WTC11 (cell line): ENCODE data around the gene SRD5A2. TPM values are rescaled to one million over a fixed set of nuclear protein-coding genes. Genes with fewer than 3 reads are reported as not detected.

Experiments
- ATAC-seq: fragments of 200-7000 bp; cut with Tn5 transposase; 2 replicates; pipeline ENCODE4 v1.10.0; 2021; ENCODE audit warnings: mild to moderate bottlenecking, moderate library complexity
- CTCF ChIA-PET: fragments of 300-600 bp; sonication (Branson Sonifier 250); formaldehyde crosslinking; loops from one replicate; lab custom pipeline; 2021; ENCODE audit warnings: antibody characterized with exemption; lab: Charles Lee
- POLR2A ChIA-PET: fragments of 350-600 bp; sonication (Branson Sonifier 250); formaldehyde crosslinking; loops from one replicate; lab custom pipeline; 2021; ENCODE audit warnings: antibody characterized with exemption; lab: Charles Lee
- DNase-seq: peaks from one replicate; pipeline ENCODE4 v3.0.0; 2021; ENCODE audit warnings: low spot score
- H3K27ac Mint-ChIP-seq: 2 replicates; pipeline ENCODE4 v1.8.0; 2021; ENCODE audit warnings: mixed read lengths
- H3K27me3 Mint-ChIP-seq: 2 replicates; pipeline ENCODE4 v1.8.0; 2021; ENCODE audit warnings: low read depth, mild to moderate bottlenecking, moderate library complexity, mixed read lengths
- H3K36me3 Mint-ChIP-seq: 2 replicates; pipeline ENCODE4 v1.8.0; 2021; ENCODE audit warnings: mixed read lengths
- H3K4me1 Mint-ChIP-seq: 2 replicates; pipeline ENCODE4 v1.8.0; 2022; ENCODE audit warnings: mixed read lengths
- H3K4me3 Mint-ChIP-seq: 2 replicates; pipeline ENCODE4 v1.8.0; 2021; ENCODE audit warnings: mild to moderate bottlenecking, moderate library complexity, mixed read lengths
- H3K9me3 Mint-ChIP-seq: 2 replicates; pipeline ENCODE4 v1.8.0; 2021; ENCODE audit warnings: mixed read lengths
- ATF3 ChIP-seq: sonication (generic); formaldehyde crosslinking; conservative IDR thresholded peaks from 2 replicates; pipeline ENCODE4 v1.8.1; 2022; ENCODE audit warnings: mild to moderate bottlenecking, missing genetic modification reagents
- CBFB ChIP-seq: sonication (generic); formaldehyde crosslinking; IDR thresholded peaks from 2 replicates; pipeline ENCODE4 v1.8.1; 2022; ENCODE audit warnings: mild to moderate bottlenecking, low read depth, missing genetic modification reagents
- CREB1 ChIP-seq: sonication (generic); formaldehyde crosslinking; IDR thresholded peaks from 2 replicates; pipeline ENCODE4 v1.8.0; 2023; ENCODE audit warnings: mild to moderate bottlenecking, missing genetic modification reagents
- CREM ChIP-seq: sonication (generic); formaldehyde crosslinking; IDR thresholded peaks from 2 replicates; pipeline ENCODE4 v1.8.1; 2022; ENCODE audit warnings: mild to moderate bottlenecking, missing genetic modification reagents, moderate library complexity
- E2F5 ChIP-seq: sonication (generic); formaldehyde crosslinking; IDR thresholded peaks from 2 replicates; pipeline ENCODE4 v1.8.1; 2022; ENCODE audit warnings: mild to moderate bottlenecking, moderate library complexity, missing genetic modification reagents
- EMX1 ChIP-seq: fragments of 250-450 bp; sonication (Bioruptor Pico); IDR thresholded peaks from 2 replicates; pipeline ENCODE4 v1.8.0; 2021; ENCODE audit warnings: mild to moderate bottlenecking
- FOXP1 ChIP-seq: sonication (generic); formaldehyde crosslinking; IDR thresholded peaks from 2 replicates; pipeline ENCODE4 v1.8.0; 2022; ENCODE audit warnings: missing genetic modification reagents, mild to moderate bottlenecking, moderate library complexity, borderline replicate concordance
- GABPB1 ChIP-seq: sonication (generic); formaldehyde crosslinking; IDR thresholded peaks from 2 replicates; pipeline ENCODE4 v1.8.1; 2023; ENCODE audit warnings: mild to moderate bottlenecking, missing genetic modification reagents
- GTF2I ChIP-seq: fragments of 250-450 bp; sonication (Bioruptor Pico); conservative IDR thresholded peaks from 2 replicates; pipeline ENCODE4 v1.4.0; 2021; ENCODE audit warnings: mild to moderate bottlenecking
- IRF2 ChIP-seq: sonication (generic); formaldehyde crosslinking; IDR thresholded peaks from 2 replicates; pipeline ENCODE4 v1.8.0; 2022; ENCODE audit warnings: low read depth, missing genetic modification reagents, borderline replicate concordance
- JUN ChIP-seq: sonication (generic); formaldehyde crosslinking; IDR thresholded peaks from 2 replicates; pipeline ENCODE4 v1.8.0; 2023; ENCODE audit warnings: mild to moderate bottlenecking, missing genetic modification reagents
- MXD4 ChIP-seq: fragments of 250-450 bp; sonication (Bioruptor Pico); IDR thresholded peaks from 2 replicates; pipeline ENCODE4 v1.8.0; 2021; ENCODE audit warnings: mild to moderate bottlenecking, moderate library complexity, borderline replicate concordance
- NFE2L1 ChIP-seq: sonication (generic); formaldehyde crosslinking; IDR thresholded peaks from 2 replicates; pipeline ENCODE4 v1.8.1; 2023; ENCODE audit warnings: missing genetic modification reagents
- PRRX2 ChIP-seq: fragments of 250-450 bp; sonication (Bioruptor Pico); IDR thresholded peaks from 2 replicates; pipeline ENCODE4 v1.8.0; 2021; ENCODE audit warnings: mild to moderate bottlenecking
- STAT6 ChIP-seq: sonication (generic); formaldehyde crosslinking; conservative IDR thresholded peaks from 2 replicates; pipeline ENCODE4 v1.8.1; 2023; ENCODE audit warnings: mild to moderate bottlenecking, low read depth, missing genetic modification reagents, moderate library complexity
- TCF7 ChIP-seq: sonication (generic); formaldehyde crosslinking; IDR thresholded peaks from 2 replicates; pipeline ENCODE4 v1.8.0; 2022; ENCODE audit warnings: mild to moderate bottlenecking, low read depth, missing genetic modification reagents, moderate library complexity
- USF2 ChIP-seq: sonication (generic); formaldehyde crosslinking; IDR thresholded peaks from 2 replicates; pipeline ENCODE4 v1.8.1; 2023; ENCODE audit warnings: mild to moderate bottlenecking, missing genetic modification reagents, moderate library complexity
- ZMAT4 ChIP-seq: fragments of 250-450 bp; sonication (Bioruptor Pico); IDR thresholded peaks from 2 replicates; pipeline ENCODE4 v1.9.0; 2021; ENCODE audit warnings: mild to moderate bottlenecking
- ZNF219 ChIP-seq: sonication (generic); formaldehyde crosslinking; IDR thresholded peaks from 2 replicates; pipeline ENCODE4 v1.8.0; 2023; ENCODE audit warnings: missing genetic modification reagents, mild to moderate bottlenecking, borderline replicate concordance
- ZNF416 ChIP-seq: fragments of 250-450 bp; sonication (Bioruptor Pico); IDR thresholded peaks from 2 replicates; pipeline ENCODE4 v1.9.0; 2021; ENCODE audit warnings: mild to moderate bottlenecking, inconsistent platforms
- ZNF423 ChIP-seq: fragments of 250-450 bp; sonication (Bioruptor Pico); IDR thresholded peaks from 2 replicates; pipeline ENCODE4 v2.1.2; 2022; ENCODE audit warnings: mild to moderate bottlenecking, moderate library complexity
- total RNA-seq: library from RNA; stranded (reverse); gene quantifications from 3 replicates; pipeline ENCODE4 v1.2.3, GENCODE V29; 2021
- TF ChIP-seq, protein P1 (sequence below): sonication (generic); formaldehyde crosslinking; IDR thresholded peaks from 2 replicates; pipeline ENCODE4 v1.8.1; 2023; ENCODE audit warnings: mild to moderate bottlenecking, missing genetic modification reagents
- TF ChIP-seq, protein P2 (sequence below): sonication (generic); formaldehyde crosslinking; IDR thresholded peaks from 2 replicates; pipeline ENCODE4 v1.8.0; 2022; ENCODE audit warnings: mild to moderate bottlenecking, missing genetic modification reagents
- TF ChIP-seq, protein P3 (sequence below): fragments of 250-450 bp; sonication (Bioruptor Pico); IDR thresholded peaks from 2 replicates; pipeline ENCODE4 v1.9.0; 2021; ENCODE audit warnings: moderate library complexity, mild to moderate bottlenecking, inconsistent platforms, borderline replicate concordance

Gene SRD5A2
- total RNA-seq, 1 experiment from 2014 or later: 0.07 TPM

DNA sequence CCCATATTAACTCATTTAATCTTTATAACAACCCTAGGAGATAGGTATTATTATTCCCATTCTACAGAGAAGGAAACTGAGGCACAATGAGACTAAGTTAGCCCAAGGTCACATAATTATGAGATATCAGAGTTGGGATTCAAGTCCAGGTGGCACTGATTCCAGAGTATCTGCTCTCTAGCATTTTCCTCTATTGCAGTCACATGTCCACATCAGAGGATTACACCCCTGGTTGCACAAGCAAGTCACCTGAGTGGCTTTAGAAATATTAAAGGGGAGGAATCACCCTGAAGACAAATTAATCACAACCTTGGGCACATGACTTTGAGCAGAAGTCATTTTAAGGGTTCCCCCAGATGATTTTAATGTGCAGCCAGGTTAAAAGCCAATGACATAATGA lies 23.8 kb downstream of the SRD5A2 start:
- TF ChIP-seq GABPB1 (CRISPR knock-in tag): no peak
- TF ChIP-seq ZNF416 (CRISPR knock-in tag): no peak
- no peak for TF ChIP-seq JUN (CRISPR knock-in tag)
- TF ChIP-seq, protein P1, sequence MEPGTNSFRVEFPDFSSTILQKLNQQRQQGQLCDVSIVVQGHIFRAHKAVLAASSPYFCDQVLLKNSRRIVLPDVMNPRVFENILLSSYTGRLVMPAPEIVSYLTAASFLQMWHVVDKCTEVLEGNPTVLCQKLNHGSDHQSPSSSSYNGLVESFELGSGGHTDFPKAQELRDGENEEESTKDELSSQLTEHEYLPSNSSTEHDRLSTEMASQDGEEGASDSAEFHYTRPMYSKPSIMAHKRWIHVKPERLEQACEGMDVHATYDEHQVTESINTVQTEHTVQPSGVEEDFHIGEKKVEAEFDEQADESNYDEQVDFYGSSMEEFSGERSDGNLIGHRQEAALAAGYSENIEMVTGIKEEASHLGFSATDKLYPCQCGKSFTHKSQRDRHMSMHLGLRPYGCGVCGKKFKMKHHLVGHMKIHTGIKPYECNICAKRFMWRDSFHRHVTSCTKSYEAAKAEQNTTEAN (CRISPR knock-in tag): no peak
- no peak for TF ChIP-seq PRRX2
- TF ChIP-seq ZNF219 (CRISPR knock-in tag): no peak
- no peak for TF ChIP-seq CBFB
- TF ChIP-seq GTF2I (CRISPR knock-in tag): no peak
- no peak for TF ChIP-seq MXD4 (CRISPR knock-in tag)
- no peak for TF ChIP-seq USF2 (CRISPR knock-in tag)
- no peak for TF ChIP-seq ATF3
- no peak for TF ChIP-seq FOXP1
- peaks cover 44% of the 10 kb centered on the region for H3K9me3 Mint-ChIP-seq
- CTCF ChIA-PET: no interaction called here
- ATAC-seq: no peak
- H3K4me1 Mint-ChIP-seq: no peaks in the 10 kb centered on the region
- POLR2A ChIA-PET: no interaction called here
- no peak overlapping the region for H3K27ac Mint-ChIP-seq
- DNase-seq: no peak
- H3K27me3 Mint-ChIP-seq: peaks cover 6% of the 10 kb centered on the region
- no peaks in the 10 kb centered on the region for H3K36me3 Mint-ChIP-seq
- H3K4me3 Mint-ChIP-seq: no peak overlapping the region

GRCh38 chr2:31555967-31556706 lies 24.6 kb downstream of the SRD5A2 start:
- ATAC-seq (no peak), DNase-seq (no peak)
- Mint-ChIP-seq H3K36me3 (no peaks in the 10 kb centered on the region), H3K4me1 (no peaks in the 10 kb centered on the region), H3K27ac (no peak overlapping the region), H3K9me3 (peaks cover 52% of the 10 kb centered on the region), H3K27me3 (peaks cover 9% of the 10 kb centered on the region), H3K4me3 (no peak overlapping the region)
- POLR2A ChIA-PET: no interaction called here
- CTCF ChIA-PET: no interaction called here
- TF ChIP-seq, protein P2, sequence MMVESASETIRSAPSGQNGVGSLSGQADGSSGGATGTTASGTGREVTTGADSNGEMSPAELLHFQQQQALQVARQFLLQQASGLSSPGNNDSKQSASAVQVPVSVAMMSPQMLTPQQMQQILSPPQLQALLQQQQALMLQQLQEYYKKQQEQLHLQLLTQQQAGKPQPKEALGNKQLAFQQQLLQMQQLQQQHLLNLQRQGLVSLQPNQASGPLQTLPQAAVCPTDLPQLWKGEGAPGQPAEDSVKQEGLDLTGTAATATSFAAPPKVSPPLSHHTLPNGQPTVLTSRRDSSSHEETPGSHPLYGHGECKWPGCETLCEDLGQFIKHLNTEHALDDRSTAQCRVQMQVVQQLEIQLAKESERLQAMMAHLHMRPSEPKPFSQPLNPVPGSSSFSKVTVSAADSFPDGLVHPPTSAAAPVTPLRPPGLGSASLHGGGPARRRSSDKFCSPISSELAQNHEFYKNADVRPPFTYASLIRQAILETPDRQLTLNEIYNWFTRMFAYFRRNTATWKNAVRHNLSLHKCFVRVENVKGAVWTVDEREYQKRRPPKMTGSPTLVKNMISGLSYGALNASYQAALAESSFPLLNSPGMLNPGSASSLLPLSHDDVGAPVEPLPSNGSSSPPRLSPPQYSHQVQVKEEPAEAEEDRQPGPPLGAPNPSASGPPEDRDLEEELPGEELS (CRISPR knock-in tag): no peak
- TF ChIP-seq ZNF423 (CRISPR knock-in tag) (no peak), STAT6 (CRISPR knock-in tag) (no peak), ZMAT4 (CRISPR knock-in tag) (no peak), IRF2 (CRISPR knock-in tag) (no peak), CREM (no peak), E2F5 (CRISPR knock-in tag) (no peak), EMX1 (CRISPR knock-in tag) (no peak), TCF7 (CRISPR knock-in tag) (no peak), NFE2L1 (CRISPR knock-in tag) (no peak), CREB1 (CRISPR knock-in tag) (no peak), ATF3 (no peak)
- TF ChIP-seq, protein P1 (CRISPR knock-in tag): no peak
- TF ChIP-seq, protein P3, sequence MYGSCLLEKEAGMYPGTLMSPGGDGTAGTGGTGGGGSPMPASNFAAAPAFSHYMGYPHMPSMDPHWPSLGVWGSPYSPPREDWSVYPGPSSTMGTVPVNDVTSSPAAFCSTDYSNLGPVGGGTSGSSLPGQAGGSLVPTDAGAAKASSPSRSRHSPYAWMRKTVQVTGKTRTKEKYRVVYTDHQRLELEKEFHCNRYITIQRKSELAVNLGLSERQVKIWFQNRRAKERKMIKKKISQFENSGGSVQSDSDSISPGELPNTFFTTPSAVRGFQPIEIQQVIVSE (CRISPR knock-in tag): no peak
